GM23248 (cell line): Measurements from ENCODE around the gene SH3BP2. TPM values are rescaled to one million over a fixed set of nuclear protein-coding genes. Genes with fewer than 3 reads are reported as not detected.

Experiments
- DNase-seq: peaks from one replicate; pipeline ENCODE4 v3.0.0-alpha.2; 2015
- H2AFZ ChIP-seq: fragments of 200-600 bp; sonication (generic); 2 replicates; pipeline ENCODE4 v1.6.1; 2016; ENCODE audit warnings: antibody characterized with exemption
- H3F3A ChIP-seq: fragments of 200-600 bp; sonication (generic); 2 replicates; pipeline ENCODE4 v1.6.1; 2016; ENCODE audit warnings: mild to moderate bottlenecking, antibody characterized with exemption, mixed run types; ENCODE audit not compliant: insufficient read depth
- H3K27ac ChIP-seq: fragments of 200-600 bp; sonication (generic); 2 replicates; pipeline ENCODE4 v1.5.1; 2016; ENCODE audit warnings: mild to moderate bottlenecking
- H3K27me3 ChIP-seq: fragments of 200-600 bp; sonication (generic); replicated peaks from 2 replicates; pipeline ENCODE4 v1.6.1; 2016; ENCODE audit warnings: mild to moderate bottlenecking; ENCODE audit not compliant: insufficient read depth
- H3K36me3 ChIP-seq: fragments of 200-600 bp; sonication (generic); 2 replicates; pipeline ENCODE4 v1.6.1; 2016; ENCODE audit warnings: low read depth, mild to moderate bottlenecking
- H3K4me1 ChIP-seq: fragments of 200-600 bp; sonication (generic); 2 replicates; pipeline ENCODE4 v1.6.1; 2016; ENCODE audit warnings: mild to moderate bottlenecking; ENCODE audit not compliant: insufficient read depth
- H3K4me2 ChIP-seq: fragments of 200-600 bp; sonication (generic); one replicate; pipeline ENCODE4 v1.6.1; 2016; ENCODE audit warnings: mild to moderate bottlenecking; ENCODE audit not compliant: unreplicated experiment
- H3K4me3 ChIP-seq: fragments of 200-600 bp; sonication (generic); 2 replicates; pipeline ENCODE4 v1.5.1; 2016; ENCODE audit warnings: mild to moderate bottlenecking
- H3K79me2 ChIP-seq: fragments of 200-600 bp; sonication (generic); 2 replicates; pipeline ENCODE4 v1.6.1; 2016; ENCODE audit warnings: mild to moderate bottlenecking; ENCODE audit not compliant: insufficient read depth
- H3K9ac ChIP-seq: fragments of 200-600 bp; sonication (generic); 2 replicates; pipeline ENCODE4 v1.6.1; 2016; ENCODE audit warnings: mild to moderate bottlenecking
- H3K9me2 ChIP-seq: fragments of 200-600 bp; sonication (generic); 2 replicates; pipeline ENCODE4 v1.6.1; 2016; ENCODE audit warnings: mixed run types, mild to moderate bottlenecking, moderate library complexity; ENCODE audit not compliant: insufficient read depth
- H3K9me3 ChIP-seq: fragments of 200-600 bp; sonication (generic); one replicate; pipeline ENCODE4 v1.6.1; 2017; ENCODE audit warnings: low read depth
- H4K20me1 ChIP-seq: fragments of 200-600 bp; sonication (generic); 2 replicates; pipeline ENCODE4 v1.6.0; 2016; ENCODE audit not compliant: insufficient read depth
- EZH2 ChIP-seq: fragments of 200-600 bp; sonication (generic); IDR thresholded peaks from 2 replicates; pipeline ENCODE4 v1.6.1; 2018; ENCODE audit warnings: antibody characterized with exemption, mild to moderate bottlenecking; ENCODE audit not compliant: insufficient read depth, poor library complexity, severe bottlenecking
- EZH2phosphoT487 ChIP-seq: fragments of 200-600 bp; sonication (generic); IDR thresholded peaks from 2 replicates; pipeline ENCODE4 v1.6.1; 2018; ENCODE audit warnings: antibody characterized with exemption, moderate library complexity, mild to moderate bottlenecking, low read depth; ENCODE audit not compliant: insufficient read depth
- WGBS, 2 experiments: methylation state at CpG; one replicate each; pipeline ENCODE4 v1.1.6; 2015 to 2017; ENCODE audit warnings: low lambda C conversion rate in 2 of 2, low coverage in 1 of 2; ENCODE audit errors: missing lambda C conversion rate in 2 of 2; 5-methylcytosine and 5-hydroxymethylcytosine counted together
- in situ Hi-C: fragments of 300-500 bp; cut with MboI; formaldehyde crosslinking; loops from 2 replicates; pipeline ENCODE4 v1.15.0; 2020
- polyA plus RNA-seq: library from polyadenylated mRNA; unstranded; fragments of >200 nt; fragmentation: Nextera tagmentation; extraction: Ambion mirVana; gene quantifications from 2 replicates; pipeline ENCODE4 v1.2.1, GENCODE V29; 2016
- total RNA-seq: library from RNA; depleted of rRNA; stranded (reverse); fragments of >200 nt; shearing (Covaris generic); gene quantifications from 2 replicates; pipeline ENCODE4 v1.2.3, GENCODE V29; 2014; rRNA removed

The SH3BP2 gene, protein sequence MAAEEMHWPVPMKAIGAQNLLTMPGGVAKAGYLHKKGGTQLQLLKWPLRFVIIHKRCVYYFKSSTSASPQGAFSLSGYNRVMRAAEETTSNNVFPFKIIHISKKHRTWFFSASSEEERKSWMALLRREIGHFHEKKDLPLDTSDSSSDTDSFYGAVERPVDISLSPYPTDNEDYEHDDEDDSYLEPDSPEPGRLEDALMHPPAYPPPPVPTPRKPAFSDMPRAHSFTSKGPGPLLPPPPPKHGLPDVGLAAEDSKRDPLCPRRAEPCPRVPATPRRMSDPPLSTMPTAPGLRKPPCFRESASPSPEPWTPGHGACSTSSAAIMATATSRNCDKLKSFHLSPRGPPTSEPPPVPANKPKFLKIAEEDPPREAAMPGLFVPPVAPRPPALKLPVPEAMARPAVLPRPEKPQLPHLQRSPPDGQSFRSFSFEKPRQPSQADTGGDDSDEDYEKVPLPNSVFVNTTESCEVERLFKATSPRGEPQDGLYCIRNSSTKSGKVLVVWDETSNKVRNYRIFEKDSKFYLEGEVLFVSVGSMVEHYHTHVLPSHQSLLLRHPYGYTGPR
- 31.2 and 46.3 TPM in 2 replicates for total RNA-seq
- polyA plus RNA-seq, result 19.1 and 20.9 TPM in 2 replicates

DNA sequence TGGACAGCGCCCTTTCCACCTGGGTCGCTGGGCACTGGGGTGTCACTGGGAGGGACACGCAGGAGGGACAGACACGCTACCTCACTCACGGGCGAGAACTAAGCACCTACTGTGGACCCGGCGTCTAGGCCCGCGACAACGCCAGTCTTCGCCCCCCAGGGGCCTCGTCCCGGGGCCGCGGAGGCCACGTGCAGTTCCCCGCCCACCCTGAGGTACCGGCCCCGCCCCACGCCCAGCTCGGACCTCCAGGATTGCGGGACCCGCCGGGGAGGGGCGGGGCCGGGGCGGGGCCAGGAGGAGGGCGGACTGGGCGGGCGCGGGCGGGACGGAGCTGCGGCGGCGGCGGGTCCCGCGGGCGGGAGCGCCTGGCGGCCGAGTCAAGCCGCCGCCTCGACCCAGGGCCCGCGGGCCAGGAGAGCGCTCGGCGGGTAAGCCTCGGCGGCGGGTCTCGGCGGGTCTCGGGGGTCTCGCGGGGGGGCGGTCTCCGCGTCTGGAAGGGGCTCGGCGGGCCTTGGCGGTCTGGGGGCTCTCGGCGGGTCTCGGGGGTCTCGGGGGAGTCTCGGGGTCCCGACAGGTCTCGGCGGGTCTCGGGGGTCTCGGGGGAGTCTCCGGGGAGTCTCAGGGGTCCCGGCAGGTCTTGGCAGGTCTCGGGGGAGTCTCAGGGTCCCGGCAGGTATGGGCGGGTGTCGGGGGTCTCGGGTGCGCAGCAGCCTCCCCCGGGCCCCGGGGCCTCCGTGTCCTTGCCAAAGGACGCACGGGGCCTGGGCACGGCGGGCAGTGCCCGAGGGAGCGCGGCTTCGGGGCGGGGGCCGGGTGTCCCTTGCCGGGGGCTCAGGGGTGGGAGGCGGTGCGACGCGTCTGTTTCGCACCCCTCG, at the start of gene SH3BP2:
Gene SH3BP2, plus strand, starts transcription at position 375 of the 875 bp plus-strand sequence. CDS start 27,533 bp downstream, outside the sequence.
- peaks cover 30% of the 10 kb centered on the region for H3K4me1 ChIP-seq
- peak within 1 kb of the TSS; percentile 76 for H3K4me3 ChIP-seq
- H2AFZ ChIP-seq, result peak within 1 kb of the TSS; percentile 2; the same call in 1 of the 2 replicates
- no peaks in the 10 kb centered on the region for H3K9me2 ChIP-seq
- H3K27ac ChIP-seq, result peak within 1 kb of the TSS; percentile 87
- no peaks in the 10 kb centered on the region for H3K36me3 ChIP-seq
- no peak for TF ChIP-seq EZH2phosphoT487
- TF ChIP-seq EZH2, result no peak
- H3F3A ChIP-seq, result 0 out of 2 replicates have a peak, but pooled peaks cover 3% of the 10 kb centered on the region
- no peaks in the 10 kb centered on the region for H4K20me1 ChIP-seq
- DNase-seq, result peak; percentile 88
- H3K9me3 ChIP-seq, result no peaks in the 10 kb centered on the region
- peak within 1 kb of the TSS; percentile 80 for H3K9ac ChIP-seq
- peak within 1 kb of the TSS; percentile 89 for H3K4me2 ChIP-seq
- H3K79me2 ChIP-seq, result peaks cover 30% of the 10 kb centered on the region
- 9 to 12% methylated on average over 20 to 82 of the region's 104 CpGs for WGBS, 2 experiments
- in situ Hi-C loops, result no loop called here
- no peaks in the 10 kb centered on the region for H3K27me3 ChIP-seq

DNA sequence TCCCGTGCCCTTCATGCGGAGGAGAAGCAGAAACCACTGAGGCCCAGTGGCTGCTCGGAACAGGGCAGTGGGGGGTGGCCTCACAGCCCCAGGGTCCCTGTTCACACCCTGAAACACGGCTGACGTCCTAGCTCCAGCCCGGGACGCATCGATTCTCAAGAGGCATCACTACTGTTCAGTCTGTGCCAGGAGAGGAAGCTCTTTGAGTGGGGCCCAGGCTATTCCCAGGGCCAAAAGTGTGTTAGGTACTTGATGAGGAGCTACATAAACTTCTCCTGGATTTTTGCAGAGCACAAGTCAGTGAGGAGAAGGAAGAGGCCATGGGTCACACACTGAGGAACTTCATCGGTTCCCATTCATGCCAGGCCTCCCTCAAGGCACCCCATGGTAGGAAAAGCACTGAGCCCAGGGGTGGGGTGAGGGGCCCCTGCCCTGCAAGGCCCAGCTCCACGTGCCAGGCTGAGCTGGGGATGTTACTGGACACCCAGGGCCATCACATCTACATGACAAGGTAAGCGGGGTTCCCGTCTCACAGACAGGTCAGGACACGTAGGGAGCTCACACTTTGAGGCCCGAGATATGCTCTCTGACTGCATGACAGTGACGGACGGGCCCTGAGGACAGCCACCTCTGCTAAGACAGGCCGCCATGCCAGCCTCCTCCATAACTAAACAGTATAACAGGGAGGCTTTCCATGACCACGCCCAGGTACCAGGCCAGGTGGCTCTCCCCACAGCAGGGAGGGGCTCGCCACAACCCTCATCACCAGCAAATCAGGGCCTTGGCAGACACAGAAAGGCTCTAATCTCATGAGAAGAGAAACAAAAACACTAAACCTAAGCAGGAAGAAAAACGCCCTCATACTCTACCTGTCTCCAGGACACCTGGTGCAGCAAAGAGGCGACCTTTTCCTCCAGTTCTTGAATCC, 49.1 kb upstream of the SH3BP2 start:
- peaks cover 18% of the 10 kb centered on the region for H3K4me1 ChIP-seq
- no peak overlapping the region for H3K9ac ChIP-seq
- no peaks in the 10 kb centered on the region; the same call in 1 of the 2 replicates for H3K36me3 ChIP-seq
- WGBS, 2 experiments, result 94 to 96% methylated on average over 21 of the region's 21 CpGs
- H3K79me2 ChIP-seq, result peaks cover 3% of the 10 kb centered on the region
- no peak overlapping the region for H2AFZ ChIP-seq
- H3K4me2 ChIP-seq, result no peak overlapping the region
- no peak overlapping the region for H3K27ac ChIP-seq
- in situ Hi-C loops, result no loop called here
- peaks cover 6% of the 10 kb centered on the region; the same call in 1 of the 2 replicates for H3F3A ChIP-seq
- DNase-seq, result no peak
- no peaks in the 10 kb centered on the region for H3K9me3 ChIP-seq
- H4K20me1 ChIP-seq, result no peaks in the 10 kb centered on the region
- H3K4me3 ChIP-seq, result no peak overlapping the region
- no peaks in the 10 kb centered on the region for H3K9me2 ChIP-seq
- TF ChIP-seq EZH2, result no peak
- no peak for TF ChIP-seq EZH2phosphoT487
- H3K27me3 ChIP-seq, result no peaks in the 10 kb centered on the region

DNA sequence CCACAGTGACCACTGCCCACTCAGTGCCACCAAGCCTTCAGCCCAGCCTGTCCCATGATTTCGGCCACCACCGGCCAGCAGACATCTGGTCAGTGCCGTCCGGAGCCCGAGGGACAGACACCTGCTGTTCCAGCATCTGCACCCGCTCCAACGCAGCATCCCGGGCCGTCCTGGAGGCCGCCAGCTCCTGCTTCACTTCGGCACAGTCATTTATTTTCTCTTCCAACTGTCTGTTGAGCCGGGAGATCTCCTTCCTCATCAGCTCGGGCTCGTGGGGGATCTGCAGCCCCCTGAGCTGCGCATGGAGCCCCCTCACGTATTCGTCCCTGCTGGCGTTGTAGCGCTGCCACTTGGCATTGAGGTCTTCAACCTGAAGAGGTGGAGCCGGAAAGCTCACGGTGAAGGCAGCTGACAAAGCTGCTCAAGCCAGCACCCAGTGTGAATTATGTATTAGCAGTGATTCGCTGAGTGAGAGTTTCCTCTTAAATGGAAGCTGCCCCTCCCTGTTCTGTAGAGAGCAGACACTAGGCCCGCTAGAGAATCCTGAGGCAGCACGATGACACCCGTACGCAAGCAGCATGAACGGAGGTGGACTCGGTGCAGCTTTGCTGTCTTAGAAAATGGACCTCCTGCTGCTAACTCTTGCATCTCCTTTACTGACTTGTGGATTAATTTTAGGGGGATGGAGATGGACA, 48.2 kb upstream of the SH3BP2 start:
- H3K27me3 ChIP-seq, result no peaks in the 10 kb centered on the region
- no peak overlapping the region for H2AFZ ChIP-seq
- H3K79me2 ChIP-seq, result peaks cover 12% of the 10 kb centered on the region
- no peaks in the 10 kb centered on the region for H3K9me2 ChIP-seq
- no peak overlapping the region for H3K27ac ChIP-seq
- H3K4me2 ChIP-seq, result no peak overlapping the region
- WGBS, 2 experiments, result 92 to 93% methylated on average over 28 of the region's 28 CpGs
- H3K4me3 ChIP-seq, result no peak overlapping the region
- H3K9me3 ChIP-seq, result no peaks in the 10 kb centered on the region
- no peak overlapping the region for H3K9ac ChIP-seq
- no peak for DNase-seq
- H4K20me1 ChIP-seq, result no peaks in the 10 kb centered on the region
- no peaks in the 10 kb centered on the region; the same call in 1 of the 2 replicates for H3K36me3 ChIP-seq
- H3K4me1 ChIP-seq, result peaks cover 18% of the 10 kb centered on the region
- H3F3A ChIP-seq, result peaks cover 6% of the 10 kb centered on the region; the same call in 1 of the 2 replicates
- TF ChIP-seq EZH2 (no peak), EZH2phosphoT487 (no peak)
- in situ Hi-C loops, result no loop called here
